GM18502 (cell line): ENCODE results near the gene ANO7.

Source experiments
- ATAC-seq: cut with Tn5 transposase; IDR thresholded peaks from one replicate; pipeline ENCODE4 v1.9.1; 2021; ENCODE audit warnings: mild to moderate bottlenecking; ENCODE audit not compliant: unreplicated experiment, poor library complexity

The ANO7 gene

GRCh38 chr2:241269707-241270520 is 81.4 kb downstream of the ANO7 start:
- ATAC-seq = no peak

- no peak for ATAC-seq
These were observed 82.1 kb downstream of the ANO7 start for GRCh38 chr2:241270531-241270930.

- peak; percentile 60 for ATAC-seq
These were observed 83.3 kb downstream of the ANO7 start for GRCh38 chr2:241271706-241272302.

GRCh38 chr2:241272303-241273209 is 84.1 kb downstream of the ANO7 start:
- peak; percentile 65 for ATAC-seq

DNA sequence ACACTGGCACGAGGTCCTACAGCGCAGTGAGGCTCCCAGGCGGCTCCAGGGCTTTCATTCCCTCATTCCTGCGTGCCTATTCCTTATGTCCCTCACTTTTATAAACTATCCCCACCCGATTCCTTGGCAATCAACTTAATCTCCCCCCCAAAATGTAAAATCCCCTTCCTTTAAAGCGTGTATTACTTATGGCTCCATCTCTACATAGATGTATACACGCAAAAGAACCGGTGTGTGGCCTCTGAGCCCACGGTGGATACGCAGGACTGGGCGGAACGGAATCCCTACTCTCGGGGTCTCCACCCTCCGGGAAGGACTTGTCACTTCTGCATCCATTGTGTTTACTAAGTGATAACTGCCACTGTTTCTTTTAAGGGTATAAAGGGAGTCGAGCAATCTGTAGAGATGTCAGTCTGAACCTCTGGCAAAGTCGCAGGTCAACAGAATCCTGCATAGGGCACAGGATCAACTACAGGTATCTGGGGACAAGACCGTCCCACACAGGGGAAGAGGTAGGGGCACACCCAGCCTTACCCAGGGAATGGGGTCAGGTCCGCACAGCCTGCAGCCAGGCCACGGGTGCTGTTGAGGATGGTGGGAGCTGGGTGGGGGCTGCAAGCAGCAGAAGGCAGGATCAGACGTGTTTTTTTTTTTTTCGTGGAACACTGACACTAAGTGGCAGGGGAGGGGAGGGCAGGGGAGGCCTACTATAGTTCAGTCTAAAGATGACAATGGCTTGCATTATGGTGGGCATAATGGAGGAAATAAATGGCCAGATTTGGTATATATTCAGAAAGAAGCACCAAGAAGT is 84.9 kb downstream of the ANO7 start:
- no peak for ATAC-seq

DNA sequence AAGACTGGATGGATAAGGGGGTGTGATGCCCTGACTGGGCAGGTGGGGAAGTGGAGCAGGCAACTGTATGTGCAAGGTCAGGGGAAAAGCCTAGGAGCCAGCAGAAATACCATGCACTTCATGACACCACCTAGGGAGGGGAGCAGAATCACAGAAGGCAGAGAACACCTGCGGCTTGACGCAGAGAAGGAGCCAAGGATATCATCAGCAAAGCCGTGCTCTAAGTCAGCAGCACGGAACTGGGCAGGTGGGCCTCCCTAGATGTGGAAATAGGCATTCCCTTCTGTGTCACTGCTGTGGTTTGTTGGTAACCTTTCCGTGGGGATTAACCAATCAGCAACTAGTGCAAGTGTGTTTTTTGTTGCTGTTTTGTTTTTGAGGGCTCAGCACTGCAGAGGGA is 85.7 kb downstream of the ANO7 start:
- no peak for ATAC-seq
